Muscle layer of duodenum (tissue), 2 donors: ENCODE data around the gene CD300LG.

Source experiments
- H3K27ac ChIP-seq: one replicate; pipeline ENCODE4 v1.7.0; 2013; ENCODE audit warnings: mild to moderate bottlenecking, low read length
- H3K27me3 ChIP-seq: one replicate; pipeline ENCODE4 v1.7.0; 2013; ENCODE audit warnings: low read depth, mild to moderate bottlenecking, control low read depth, low read length
- H3K36me3 ChIP-seq, 2 donors: one replicate each; pipeline ENCODE4 v1.7.0; 2013; ENCODE audit warnings: low read length in 2 of 2, control low read depth in 1 of 2, mild to moderate bottlenecking in 1 of 2; ENCODE audit not compliant: insufficient read depth in 2 of 2, control insufficient read depth in 1 of 2
- H3K4me1 ChIP-seq, 2 donors: one replicate each; pipeline ENCODE4 v1.7.0; 2013; ENCODE audit warnings: low read length in 2 of 2, mild to moderate bottlenecking in 2 of 2, control low read depth in 1 of 2, moderate library complexity in 1 of 2; ENCODE audit not compliant: insufficient read depth in 2 of 2, control insufficient read depth in 1 of 2
- H3K4me3 ChIP-seq, 2 donors: one replicate each; pipeline ENCODE4 v1.7.0; 2013; ENCODE audit warnings: low read length in 2 of 2, low read depth in 1 of 2, mild to moderate bottlenecking in 1 of 2
- H3K9me3 ChIP-seq, 2 donors: one replicate each; pipeline ENCODE4 v1.7.0; 2013; ENCODE audit warnings: low read length in 2 of 2, control low read depth in 1 of 2, mild to moderate bottlenecking in 1 of 2; ENCODE audit not compliant: control insufficient read depth in 1 of 2
- donor health status: healthy.

Gene CD300LG

GRCh38 chr17:43912635-43913304, 65.8 kb downstream of the CD300LG start:
- H3K27me3 ChIP-seq, result peaks cover under 1% of the 10 kb centered on the region
- no peaks in the 10 kb centered on the region for H3K9me3 ChIP-seq
- no peak overlapping the region for H3K4me3 ChIP-seq
- H3K4me1 ChIP-seq, result peaks cover 0 to 6% of the 10 kb centered on the region in 2 donors
- no peaks in the 10 kb centered on the region for H3K36me3 ChIP-seq
- H3K27ac ChIP-seq, result no peak overlapping the region
